ENCODE data around the gene CLIC3.

DNA sequence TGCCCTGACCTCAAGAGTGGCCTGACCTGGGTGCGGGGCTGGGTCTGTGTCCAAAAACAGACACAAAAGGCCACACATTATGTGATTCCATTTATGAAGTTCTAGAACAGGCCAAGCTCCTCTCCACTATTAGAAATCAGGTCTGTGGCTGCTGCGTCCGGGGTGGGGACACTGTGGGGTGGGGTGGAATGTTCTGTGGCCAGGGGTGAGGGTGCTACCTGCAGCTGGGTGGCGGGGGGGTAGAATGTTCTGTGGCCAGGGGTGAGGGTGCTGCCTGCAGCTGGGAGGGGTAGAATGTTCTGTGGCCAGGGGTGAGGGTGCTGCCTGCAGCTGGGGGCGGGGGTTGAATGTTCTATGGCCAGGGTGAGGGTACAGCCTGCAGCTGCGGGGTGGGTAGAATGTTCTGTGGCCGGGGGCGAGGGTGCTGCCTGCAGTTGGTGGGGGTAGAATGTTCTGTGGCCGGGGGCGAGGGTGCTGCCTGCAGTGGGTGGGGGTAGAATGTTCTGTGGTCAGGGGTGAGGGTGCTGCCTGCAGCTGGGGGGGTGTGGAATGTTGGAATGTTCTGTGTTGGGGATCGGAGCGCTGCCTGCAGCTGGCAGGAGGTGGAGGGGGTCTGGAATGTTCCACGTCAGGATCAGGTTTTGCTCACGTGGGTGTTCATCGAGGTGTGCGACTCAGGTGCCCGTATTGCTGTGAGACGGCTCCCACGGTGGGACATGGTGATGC lies 36.0 kb downstream of the CLIC3 start:
- TF ChIP-seq POLR2AphosphoS5 (IDR thresholded peaks at IDR 0.05) (no peak), POLR2A (IDR thresholded peaks at IDR 0.05) (no peak), CTCF (IDR thresholded peaks at IDR 0.05) (no peak)
